A549 (cell line): Measurements from ENCODE around the gene CCDC74B.

ENCODE experiments used
- CTCF ChIP-seq: fragments of >200 bp; sonication (Bioruptor Twin); formaldehyde crosslinking; IDR thresholded peaks from 3 replicates; pipeline ENCODE4 v1.5.1; 2016
- NPAS2 ChIP-seq: fragments of 250-450 bp; sonication (Bioruptor Pico); IDR thresholded peaks from 2 replicates; pipeline ENCODE4 v1.8.0; 2022; ENCODE audit warnings: mild to moderate bottlenecking, moderate library complexity, borderline replicate concordance
- POLR2A ChIP-seq: IDR thresholded peaks from 2 replicates; pipeline ENCODE4 v1.6.1; 2012; ENCODE audit warnings: mild to moderate bottlenecking, low read length

- TF ChIP-seq NPAS2 (CRISPR knock-in tag) (no peak), POLR2A (no peak), CTCF (no peak)
These were observed 5.6 kb upstream of the CCDC74B start for GRCh38 chr2:130150181-130151144.
